ENCODE results near the gene COX8A. TPM values are rescaled to one million over a fixed set of nuclear protein-coding genes. Genes with fewer than 3 reads are reported as not detected.

Gene COX8A
- total RNA-seq, 4 donors from 2014 or later = 317 to 650 (median 402) TPM

- no peaks in the 10 kb centered on the region for H3K9me3 ChIP-seq
- peaks cover 0 to 25% (median 11%) of the 10 kb centered on the region in 3 donors for H3K4me1 ChIP-seq
- no peak for TF ChIP-seq EP300 (IDR thresholded peaks at IDR 0.05)
- TF ChIP-seq, protein P1, sequence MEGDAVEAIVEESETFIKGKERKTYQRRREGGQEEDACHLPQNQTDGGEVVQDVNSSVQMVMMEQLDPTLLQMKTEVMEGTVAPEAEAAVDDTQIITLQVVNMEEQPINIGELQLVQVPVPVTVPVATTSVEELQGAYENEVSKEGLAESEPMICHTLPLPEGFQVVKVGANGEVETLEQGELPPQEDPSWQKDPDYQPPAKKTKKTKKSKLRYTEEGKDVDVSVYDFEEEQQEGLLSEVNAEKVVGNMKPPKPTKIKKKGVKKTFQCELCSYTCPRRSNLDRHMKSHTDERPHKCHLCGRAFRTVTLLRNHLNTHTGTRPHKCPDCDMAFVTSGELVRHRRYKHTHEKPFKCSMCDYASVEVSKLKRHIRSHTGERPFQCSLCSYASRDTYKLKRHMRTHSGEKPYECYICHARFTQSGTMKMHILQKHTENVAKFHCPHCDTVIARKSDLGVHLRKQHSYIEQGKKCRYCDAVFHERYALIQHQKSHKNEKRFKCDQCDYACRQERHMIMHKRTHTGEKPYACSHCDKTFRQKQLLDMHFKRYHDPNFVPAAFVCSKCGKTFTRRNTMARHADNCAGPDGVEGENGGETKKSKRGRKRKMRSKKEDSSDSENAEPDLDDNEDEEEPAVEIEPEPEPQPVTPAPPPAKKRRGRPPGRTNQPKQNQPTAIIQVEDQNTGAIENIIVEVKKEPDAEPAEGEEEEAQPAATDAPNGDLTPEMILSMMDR (IDR thresholded peaks at IDR 0.05) = no peak
- no peak for TF ChIP-seq POLR2A (IDR thresholded peaks at IDR 0.05)
- TF ChIP-seq POLR2AphosphoS5 (IDR thresholded peaks at IDR 0.05) = no peak
- no peaks in the 10 kb centered on the region for H3K36me3 ChIP-seq
- peaks cover 12% of the 10 kb centered on the region for H3K27me3 ChIP-seq
- 88 to 93% methylated on average over 10 to 12 of the region's 18 CpGs for WGBS, 2 donors (ENCODE audit: low coverage in 1 of 2)
- H3K4me3 ChIP-seq = no peak overlapping the region
- H3K27ac ChIP-seq = no peak overlapping the region
- no peak for ATAC-seq
These were observed 34.7 kb downstream of the COX8A start for GRCh38 chr11:64008914-64009633.

DNA sequence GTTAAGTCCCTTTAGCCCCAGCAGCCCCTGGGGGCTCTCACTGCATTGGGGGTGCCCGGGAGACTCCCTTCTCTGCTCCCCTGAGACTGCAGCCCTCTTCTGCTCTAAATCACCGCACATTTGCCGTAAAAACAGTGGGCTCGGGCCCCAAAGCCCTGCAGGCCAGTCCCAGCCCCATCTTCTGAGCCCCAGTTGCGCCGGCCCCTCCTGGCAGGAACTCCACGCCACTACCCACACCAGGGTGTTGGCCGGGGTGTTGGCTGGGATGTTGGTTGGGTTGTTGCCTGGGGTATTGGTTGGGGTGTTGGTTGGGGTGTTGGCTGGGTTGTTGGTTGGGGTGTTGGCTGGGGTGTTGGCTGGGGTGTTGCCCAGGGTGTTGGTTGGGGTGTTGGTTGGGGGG, 35.3 kb downstream of the COX8A start:
- no peak for ATAC-seq
- H3K27ac ChIP-seq = no peak overlapping the region
- TF ChIP-seq EP300 (IDR thresholded peaks at IDR 0.05) = no peak
- no peak for TF ChIP-seq POLR2A (IDR thresholded peaks at IDR 0.05)
- TF ChIP-seq POLR2AphosphoS5 (IDR thresholded peaks at IDR 0.05) = no peak
- TF ChIP-seq, protein P1 (IDR thresholded peaks at IDR 0.05) = no peak
- H3K27me3 ChIP-seq = peaks cover 12% of the 10 kb centered on the region
- H3K4me3 ChIP-seq = no peak overlapping the region
- no peaks in the 10 kb centered on the region for H3K36me3 ChIP-seq
- H3K9me3 ChIP-seq = no peaks in the 10 kb centered on the region
- H3K4me1 ChIP-seq = peaks cover 0 to 25% (median 11%) of the 10 kb centered on the region in 3 donors
- WGBS, 2 donors (ENCODE audit: low coverage in 1 of 2) = no CpG with 5 or more reads among the region's 8 CpGs

GRCh38 chr11:64010783-64011182, 36.4 kb downstream of the COX8A start:
- TF ChIP-seq POLR2AphosphoS5 (IDR thresholded peaks at IDR 0.05) (no peak), POLR2A (IDR thresholded peaks at IDR 0.05) (no peak), EP300 (IDR thresholded peaks at IDR 0.05) (no peak)
- TF ChIP-seq, protein P1 (IDR thresholded peaks at IDR 0.05) = no peak
- WGBS, 2 donors (ENCODE audit: low coverage in 1 of 2) = no CpG with 5 or more reads among the region's 2 CpGs
- peaks cover 0 to 25% (median 11%) of the 10 kb centered on the region in 3 donors for H3K4me1 ChIP-seq
- peaks cover 2% of the 10 kb centered on the region for H3K27me3 ChIP-seq
- no peak for ATAC-seq
- no peaks in the 10 kb centered on the region for H3K36me3 ChIP-seq
- H3K9me3 ChIP-seq = no peaks in the 10 kb centered on the region
- H3K27ac ChIP-seq = no peak overlapping the region
- no peak overlapping the region for H3K4me3 ChIP-seq

GRCh38 chr11:64011371-64011770, 37.0 kb downstream of the COX8A start:
- peaks cover 0 to 24% (median 11%) of the 10 kb centered on the region in 3 donors for H3K4me1 ChIP-seq
- no peak for TF ChIP-seq EP300 (IDR thresholded peaks at IDR 0.05)
- no peak for TF ChIP-seq POLR2AphosphoS5 (IDR thresholded peaks at IDR 0.05)
- TF ChIP-seq, protein P1 (IDR thresholded peaks at IDR 0.05) = no peak
- no peak for TF ChIP-seq POLR2A (IDR thresholded peaks at IDR 0.05)
- no peak overlapping the region for H3K4me3 ChIP-seq
- no peaks in the 10 kb centered on the region for H3K9me3 ChIP-seq
- 93% methylated on average over 3 of the region's 8 CpGs; no CpG with 5 or more reads in 1 of the 2 donors for WGBS, 2 donors (ENCODE audit: low coverage in 1 of 2)
- ATAC-seq = no peak
- no peaks in the 10 kb centered on the region for H3K36me3 ChIP-seq
- no peak overlapping the region for H3K27ac ChIP-seq
- no peaks in the 10 kb centered on the region for H3K27me3 ChIP-seq

Data from gastroesophageal sphincter (tissue), 4 donors.